ENCODE measurements around the gene OR2H2. TPM values are rescaled to one million over a fixed set of nuclear protein-coding genes. Genes with fewer than 3 reads are reported as not detected.

The OR2H2 gene
- total RNA-seq, 1 donor from 2014 or later, result not detected

DNA sequence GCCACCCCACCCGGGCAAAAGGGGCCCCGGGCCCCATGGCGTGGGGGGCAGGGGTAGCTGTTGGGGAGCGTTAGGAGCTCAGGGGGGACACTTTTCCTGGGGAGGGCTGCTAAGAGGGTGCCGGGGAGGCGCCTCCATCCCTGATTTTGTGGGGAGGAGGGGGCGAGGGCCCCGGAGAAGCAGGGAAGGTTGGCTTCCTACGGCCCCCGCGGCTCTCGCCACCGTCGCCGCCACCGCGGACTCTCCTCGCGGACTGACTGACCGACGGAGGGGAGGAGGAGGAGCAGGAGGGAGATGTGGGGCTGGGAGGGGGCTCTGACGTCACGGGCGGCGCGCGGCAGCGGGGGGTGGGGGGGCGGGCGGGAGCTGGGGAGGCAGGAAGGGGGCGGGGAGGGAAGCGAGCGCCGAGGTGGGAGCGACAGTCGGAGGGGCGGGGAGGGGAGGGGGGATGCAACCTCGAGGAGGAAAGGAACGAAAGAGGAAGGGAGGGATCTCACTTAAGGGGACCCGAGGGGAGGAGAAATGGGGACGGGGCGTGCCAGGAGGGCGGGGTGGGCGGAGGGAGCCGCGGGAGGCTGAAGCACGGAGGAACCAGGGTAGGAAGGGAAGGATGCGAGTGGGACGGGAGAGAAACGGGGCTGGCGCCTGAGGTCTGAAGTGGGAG is 43.0 kb downstream of the OR2H2 start:
- DNase-seq (ENCODE audit: extremely low read depth, low read depth, low spot score), result no peak

DNA sequence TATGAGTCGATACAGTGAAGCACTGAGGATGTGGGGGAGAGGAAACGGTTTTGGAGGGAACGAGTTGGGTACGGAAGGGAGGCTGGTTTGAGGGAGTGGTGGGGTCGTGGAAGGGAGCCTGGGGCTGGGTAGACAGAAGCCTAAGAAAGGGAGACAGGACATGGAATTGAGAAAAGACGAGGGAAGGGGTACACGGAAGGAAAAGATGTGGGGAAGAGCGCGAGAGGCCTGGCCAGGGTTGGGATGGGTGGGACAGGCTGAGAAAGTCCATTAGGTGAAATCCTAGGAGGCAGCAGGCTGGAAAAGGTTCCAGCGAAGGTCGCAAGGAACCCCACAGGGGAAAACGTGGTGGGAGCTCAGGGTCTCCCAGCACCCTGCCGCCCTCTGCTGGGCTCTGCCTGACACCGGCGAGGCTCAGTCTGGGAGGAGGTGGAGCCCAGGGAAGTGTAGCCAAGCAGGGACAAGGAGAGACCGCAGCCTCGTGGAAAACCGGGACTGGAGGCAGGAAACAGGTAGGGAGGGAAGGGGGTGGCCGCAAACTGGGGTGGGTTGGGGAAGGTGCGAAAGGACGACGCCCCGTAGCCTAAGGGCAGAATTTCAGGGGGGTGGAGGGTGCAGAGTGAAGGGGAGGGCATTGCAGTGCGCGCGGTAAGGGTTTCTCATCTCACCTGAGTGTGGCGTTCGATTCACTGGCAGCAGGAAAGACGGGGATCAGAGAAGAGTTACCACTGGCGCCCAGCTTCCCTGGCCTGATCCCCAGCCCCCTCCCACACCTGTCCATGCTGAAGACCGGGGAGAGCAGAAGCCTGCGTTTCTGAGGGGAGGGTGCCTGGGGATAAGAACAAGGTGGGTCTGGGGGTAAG is 43.7 kb downstream of the OR2H2 start:
- DNase-seq (ENCODE audit: extremely low read depth, low read depth, low spot score), result no peak

GRCh38 chr6:29629571-29629970 is 44.6 kb downstream of the OR2H2 start:
- DNase-seq (ENCODE audit: extremely low read depth, low read depth, low spot score), result no peak

GRCh38 chr6:29630315-29630714 is 45.4 kb downstream of the OR2H2 start:
- DNase-seq (ENCODE audit: extremely low read depth, low read depth, low spot score), result no peak

- no peak for DNase-seq (ENCODE audit: extremely low read depth, low read depth, low spot score)
These were observed 46.4 kb downstream of the OR2H2 start for GRCh38 chr6:29631209-29631810.

- no peak for DNase-seq (ENCODE audit: extremely low read depth, low read depth, low spot score)
These were observed 47.2 kb downstream of the OR2H2 start for GRCh38 chr6:29631860-29632731.

GRCh38 chr6:29632789-29633533 is 48.0 kb downstream of the OR2H2 start, which contains the start of gene GABBR1:
GABBR1 (minus strand) TSS chr6:29633183; CDS start chr6:29632385, 798 bp downstream.
- DNase-seq (ENCODE audit: extremely low read depth, low read depth, low spot score), result no peak

DNA sequence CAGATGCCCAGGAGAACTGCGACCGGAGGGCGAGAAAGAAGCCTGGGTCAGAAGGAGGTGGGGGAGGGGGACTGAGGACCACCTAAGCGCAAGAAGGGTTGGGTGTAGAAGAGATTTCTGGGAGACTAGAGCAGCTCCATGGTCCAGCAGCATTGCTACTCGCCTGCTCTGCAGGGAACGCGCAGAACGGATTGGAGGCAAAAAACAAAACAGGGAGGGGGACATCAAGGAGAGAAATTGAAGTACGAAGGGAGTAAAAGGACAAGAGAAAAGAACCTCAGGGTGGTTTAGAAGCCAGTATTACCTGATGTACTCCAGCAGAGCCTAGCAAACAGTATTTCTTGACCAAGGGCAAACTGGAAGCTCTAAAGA is 48.6 kb downstream of the OR2H2 start:
- no peak for DNase-seq (ENCODE audit: extremely low read depth, low read depth, low spot score)

GRCh38 chr6:29637247-29637646 is 52.3 kb downstream of the OR2H2 start:
- no peak for DNase-seq (ENCODE audit: extremely low read depth, low read depth, low spot score)

Other genes starting within 250 kb of the OR2H2 start
- not detected in 2 replicates for gene OR5V1, start 216.3 kb upstream of the OR2H2 start, total RNA-seq
- gene OR12D3, start 209.8 kb upstream of the OR2H2 start, total RNA-seq, result not detected in 2 replicates
- gene OR12D2, start 189.5 kb upstream of the OR2H2 start, total RNA-seq, result not detected in 2 replicates
- gene OR12D1, start 170.2 kb upstream of the OR2H2 start, total RNA-seq, result not detected in 2 replicates
- not detected in 2 replicates for gene OR10C1, start 145.8 kb upstream of the OR2H2 start, total RNA-seq
- gene OR11A1, start 128.1 kb upstream of the OR2H2 start, total RNA-seq, result not detected in 2 replicates
- gene OR2H1, start 128.0 kb upstream of the OR2H2 start, total RNA-seq, result not detected in 2 replicates
- not detected in 2 replicates for gene MAS1L, start 97.2 kb upstream of the OR2H2 start, total RNA-seq
- 9.2 and 52.4 TPM in 2 replicates for gene UBD, start 25.4 kb upstream of the OR2H2 start, total RNA-seq
- 9.4 and 12.0 TPM in 2 replicates for gene GABBR1, start 48.1 kb downstream of the OR2H2 start, total RNA-seq
- gene MOG, start 72.0 kb downstream of the OR2H2 start, total RNA-seq, result not detected in 2 replicates
- not detected in 2 replicates for gene ZFP57, start 96.0 kb downstream of the OR2H2 start, total RNA-seq
- 11.2 and 33.7 TPM in 2 replicates for gene HLA-F, start 138.3 kb downstream of the OR2H2 start, total RNA-seq
- gene HLA-G, start 242.7 kb downstream of the OR2H2 start, total RNA-seq, result not detected in 2 replicates

All from glomerular endothelial cell (primary cell).